ENCODE measurements around the gene EXOC6.
A peak's percentile ranks its signal among the peaks of the same experiment; 100 is the strongest.

EXOC6 gene

GRCh38 chr10:93074147-93074596 is 225.9 kb downstream of the EXOC6 start (continued):
- TF ChIP-seq ZNF214 (tag by site-specific recombination; IDR thresholded peaks at IDR 0.05; ENCODE audit: borderline replicate concordance) (no peak), ZNF423 (tag by site-specific recombination; IDR thresholded peaks at IDR 0.05) (no peak), SP2 (tag by site-specific recombination; IDR thresholded peaks at IDR 0.05) (no peak), KLF16 (tag by site-specific recombination; IDR thresholded peaks at IDR 0.05) (no peak), ZBTB21 (tag by site-specific recombination; IDR thresholded peaks at IDR 0.05) (no peak), ZNF549 (tag by site-specific recombination; IDR thresholded peaks at IDR 0.05) (no peak), SALL2 (tag by site-specific recombination; IDR thresholded peaks at IDR 0.05; ENCODE audit: borderline replicate concordance) (no peak), ZNF19 (tag by site-specific recombination; IDR thresholded peaks at IDR 0.05; ENCODE audit: low read depth) (no peak), ZNF449 (tag by site-specific recombination; IDR thresholded peaks at IDR 0.05) (no peak), ZNF513 (tag by site-specific recombination; IDR thresholded peaks at IDR 0.05) (peak; percentile 45), ZNF670 (tag by site-specific recombination; IDR thresholded peaks at IDR 0.05; ENCODE audit: low read depth) (no peak), AEBP2 (tag by site-specific recombination; IDR thresholded peaks at IDR 0.05; ENCODE audit: borderline replicate concordance) (no peak), ZNF660 (tag by site-specific recombination; IDR thresholded peaks at IDR 0.05) (0 out of 2 replicates have a peak, but pooled peaks have one; percentile 31), ZNF529 (tag by site-specific recombination; IDR thresholded peaks at IDR 0.05; ENCODE audit: insufficient replicate concordance) (no peak), ZEB2 (tag by site-specific recombination; IDR thresholded peaks at IDR 0.05) (no peak), ZNF2 (tag by site-specific recombination; IDR thresholded peaks at IDR 0.05) (no peak), ZNF248 (tag by site-specific recombination; IDR thresholded peaks at IDR 0.05) (no peak), ZSCAN5A (tag by site-specific recombination; IDR thresholded peaks at IDR 0.05) (no peak), KLF1 (tag by site-specific recombination; IDR thresholded peaks at IDR 0.05) (no peak), HOXC10 (CRISPR knock-in tag; IDR thresholded peaks at IDR 0.05) (no peak), ZNF133 (tag by site-specific recombination; IDR thresholded peaks at IDR 0.05) (no peak), PRDM10 (tag by site-specific recombination; IDR thresholded peaks at IDR 0.05) (peak; percentile 36; the same call in 1 of the 2 replicates), ZNF600 (tag by site-specific recombination; IDR thresholded peaks at IDR 0.05) (0 out of 2 replicates have a peak, but pooled peaks have one; percentile 16), ZNF664 (tag by site-specific recombination; IDR thresholded peaks at IDR 0.05) (no peak), ZNF791 (tag by site-specific recombination; IDR thresholded peaks at IDR 0.05) (no peak), HOXA7 (CRISPR knock-in tag; IDR thresholded peaks at IDR 0.05; ENCODE audit: borderline replicate concordance) (no peak)

Data from HEK293 (cell line).